GM19193 (cell line): ENCODE data around the gene EXOC1L.

Experiments
- POLR2A ChIP-seq: IDR thresholded peaks from 4 replicates; pipeline ENCODE4 v1.6.1; 2011; ENCODE audit not compliant: insufficient read depth, insufficient read length; ENCODE audit errors: extremely low read depth

The EXOC1L gene

DNA sequence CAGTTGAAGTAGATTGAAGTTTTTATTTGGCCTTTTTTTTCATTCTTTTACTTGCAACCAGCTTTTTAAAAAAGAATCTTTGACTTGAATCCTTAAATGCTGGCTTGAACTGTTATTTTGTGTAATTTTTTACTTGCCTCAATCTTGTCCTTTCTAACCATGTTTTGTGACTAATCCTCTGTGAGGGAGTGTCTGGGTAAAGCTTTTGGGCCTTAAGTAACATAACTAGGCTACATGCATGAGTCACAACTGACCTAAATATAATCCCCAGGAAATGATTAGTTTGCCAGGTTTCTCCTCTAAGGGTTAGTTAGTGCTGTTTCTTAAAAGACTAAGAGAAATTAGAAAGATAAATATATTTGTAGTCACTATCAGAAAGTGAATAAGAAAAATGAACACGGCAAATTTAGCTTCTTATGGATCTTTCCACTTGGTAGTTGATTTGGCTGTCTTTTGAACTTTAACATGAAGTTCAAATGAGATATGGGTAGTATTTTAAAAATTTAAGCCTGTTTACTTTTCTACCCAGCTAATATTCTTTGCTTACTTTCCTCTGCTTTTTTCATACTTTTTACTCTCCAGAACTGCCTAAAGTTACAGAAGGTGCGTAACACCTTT lies 46.8 kb downstream of the EXOC1L start:
- no peak for TF ChIP-seq POLR2A

DNA sequence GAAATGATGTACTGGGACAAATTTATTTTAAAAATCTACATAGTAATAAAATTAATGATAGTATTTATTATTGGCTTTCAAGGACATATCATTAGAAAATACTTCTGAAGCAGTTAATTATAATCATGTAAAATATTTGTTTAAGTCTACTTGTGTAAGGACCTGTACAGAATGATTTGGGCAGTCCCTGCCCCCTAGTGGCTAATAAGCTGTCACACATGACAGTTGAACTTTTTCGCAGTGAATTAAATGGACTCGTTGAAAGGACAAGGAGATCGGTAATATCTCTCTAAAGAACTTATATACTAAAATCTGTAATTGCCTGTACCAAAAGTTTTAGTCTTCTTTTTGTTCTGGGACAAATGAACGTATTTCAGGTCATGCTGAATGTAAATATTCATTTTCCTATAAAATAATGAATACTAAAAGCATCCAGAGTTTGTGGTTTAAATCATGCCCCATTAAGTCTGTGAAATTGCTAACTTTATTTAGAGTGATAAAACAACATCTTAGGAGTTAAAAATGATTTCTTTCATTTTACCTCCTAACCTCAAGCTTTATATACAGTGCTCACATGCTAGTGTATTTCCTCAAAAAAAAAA lies 47.5 kb downstream of the EXOC1L start:
- TF ChIP-seq POLR2A: no peak

DNA sequence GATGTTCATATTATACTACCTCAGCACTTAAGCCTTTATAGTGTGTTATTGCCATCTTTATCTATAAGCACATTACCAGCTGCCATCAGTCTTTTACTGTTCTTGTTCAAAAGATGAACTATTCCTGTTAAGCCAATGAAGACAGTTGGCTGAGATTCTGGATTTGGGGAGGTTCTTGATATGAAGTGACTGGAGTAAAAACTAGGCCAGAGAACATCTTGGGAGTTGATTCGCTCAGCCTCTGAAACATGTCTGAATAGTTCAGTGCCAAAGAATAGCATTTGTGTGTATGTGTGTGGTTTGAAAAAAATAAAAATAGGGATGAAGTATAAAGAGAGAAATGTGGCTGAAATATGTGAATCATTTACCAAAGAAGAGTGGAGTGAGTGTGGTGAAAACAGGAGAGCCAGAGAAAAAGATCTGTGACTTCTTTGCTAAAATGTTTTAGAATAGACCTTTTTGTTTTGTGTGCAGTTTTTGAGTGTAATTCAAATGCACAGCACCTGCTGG lies 49.0 kb downstream of the EXOC1L start:
- TF ChIP-seq POLR2A: no peak

DNA sequence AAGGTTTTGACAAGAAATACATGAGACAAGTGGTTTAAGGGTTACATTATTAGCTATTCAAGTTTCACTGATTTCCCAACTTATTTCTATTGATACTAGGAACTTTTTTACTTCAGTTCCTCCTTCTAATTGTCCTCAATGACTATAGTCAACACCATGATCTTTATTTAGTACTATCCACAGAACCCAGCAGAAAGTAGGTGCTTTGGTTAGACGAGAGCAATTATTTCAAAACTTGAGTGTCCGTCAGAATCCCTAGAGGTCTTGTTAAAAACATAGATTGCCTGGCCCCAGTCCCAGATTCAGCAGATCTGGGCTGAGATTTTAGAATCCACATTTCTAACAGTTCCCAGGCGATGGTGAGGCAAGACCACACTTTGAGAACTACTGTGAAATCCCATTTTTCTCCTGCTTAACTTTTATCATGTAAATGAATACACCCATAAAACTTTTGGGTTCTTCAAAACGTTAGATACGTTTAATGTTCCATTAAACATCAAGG lies 51.8 kb downstream of the EXOC1L start:
- TF ChIP-seq POLR2A: no peak

DNA sequence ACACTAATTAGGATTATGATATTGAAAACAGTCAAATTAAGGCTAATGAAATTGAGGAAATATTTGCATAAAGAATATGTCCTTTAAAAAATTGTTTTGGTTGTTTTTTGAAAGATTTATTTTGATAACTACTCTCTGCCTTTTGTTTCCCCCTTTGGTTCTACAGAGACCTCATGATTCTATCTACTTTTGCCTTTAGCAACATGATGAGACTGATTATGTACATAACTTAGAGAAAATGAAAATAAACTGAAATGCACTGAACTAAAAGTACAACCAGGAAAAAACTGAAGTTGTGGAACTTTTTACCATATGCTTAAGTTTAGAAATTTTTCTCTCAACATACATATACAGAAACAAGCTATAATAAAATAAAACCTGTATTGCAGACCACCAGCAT lies 55.2 kb downstream of the EXOC1L start:
- TF ChIP-seq POLR2A: no peak

DNA sequence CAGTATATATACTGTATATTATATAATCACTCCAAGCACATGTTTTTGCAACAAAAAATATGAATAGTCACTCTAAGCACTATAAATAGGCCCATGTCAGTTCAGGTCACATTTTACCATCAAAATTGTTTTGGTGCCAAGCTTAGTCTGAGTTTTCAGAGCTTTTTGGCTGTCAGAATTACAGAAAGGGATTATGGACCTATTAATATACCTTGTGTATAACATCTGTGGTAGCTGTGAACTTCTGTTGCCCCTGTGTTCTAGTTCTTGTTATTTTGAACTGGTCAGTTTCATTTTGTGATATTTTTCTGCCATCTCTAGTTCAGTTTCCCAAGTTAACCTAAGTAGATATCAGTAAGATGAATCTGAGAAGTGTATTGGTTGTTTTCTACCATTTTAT lies 56.8 kb downstream of the EXOC1L start:
- TF ChIP-seq POLR2A: no peak

DNA sequence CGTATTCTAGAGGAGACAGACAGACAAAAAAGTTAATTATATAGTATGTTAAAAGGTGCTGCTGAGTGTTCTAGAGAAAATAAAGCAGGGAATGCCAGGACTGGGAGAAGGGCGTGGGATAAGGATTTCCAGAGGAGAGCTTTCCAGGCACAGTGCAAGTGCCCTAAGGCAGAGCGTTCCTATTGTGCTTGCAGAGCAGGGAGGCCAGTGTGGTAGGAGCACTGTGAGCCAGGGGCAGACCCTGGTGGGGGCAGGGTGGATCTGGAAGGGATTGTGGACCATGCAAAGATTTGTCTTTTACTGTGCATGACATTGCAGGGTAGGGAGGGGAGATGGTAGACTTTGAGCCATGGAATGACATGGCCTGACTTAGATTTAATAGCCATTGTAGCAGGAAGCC lies 59.6 kb downstream of the EXOC1L start:
- no peak for TF ChIP-seq POLR2A

DNA sequence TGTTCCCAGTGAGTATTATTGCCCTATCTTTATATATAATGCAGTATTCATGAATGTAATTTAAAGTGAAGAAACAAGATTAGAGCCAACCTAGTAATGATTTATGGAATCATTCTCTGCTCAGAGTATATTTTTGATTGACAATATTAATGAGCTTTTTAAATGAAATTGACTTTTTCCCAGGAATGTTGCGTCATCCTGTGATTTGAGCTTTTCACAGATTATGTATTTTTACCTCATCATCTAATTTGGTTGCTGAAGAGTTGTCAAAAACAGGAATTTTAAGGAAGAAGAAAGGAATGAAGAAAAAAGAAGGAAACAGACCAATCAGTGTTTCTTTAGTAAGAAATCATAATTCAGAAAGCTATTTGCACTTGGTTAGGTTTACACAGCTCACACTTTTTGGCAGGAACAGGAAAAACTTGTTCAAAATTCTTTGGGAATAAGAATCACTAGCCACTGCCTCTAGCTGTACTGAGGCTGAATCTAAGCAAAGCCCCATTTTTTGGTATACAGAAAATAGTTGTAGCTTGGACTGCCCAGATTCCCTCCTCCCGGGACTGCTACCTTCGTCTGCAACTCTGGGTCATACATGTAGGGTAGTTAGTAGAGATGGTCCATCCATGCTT lies 61.2 kb downstream of the EXOC1L start:
- no peak for TF ChIP-seq POLR2A

DNA sequence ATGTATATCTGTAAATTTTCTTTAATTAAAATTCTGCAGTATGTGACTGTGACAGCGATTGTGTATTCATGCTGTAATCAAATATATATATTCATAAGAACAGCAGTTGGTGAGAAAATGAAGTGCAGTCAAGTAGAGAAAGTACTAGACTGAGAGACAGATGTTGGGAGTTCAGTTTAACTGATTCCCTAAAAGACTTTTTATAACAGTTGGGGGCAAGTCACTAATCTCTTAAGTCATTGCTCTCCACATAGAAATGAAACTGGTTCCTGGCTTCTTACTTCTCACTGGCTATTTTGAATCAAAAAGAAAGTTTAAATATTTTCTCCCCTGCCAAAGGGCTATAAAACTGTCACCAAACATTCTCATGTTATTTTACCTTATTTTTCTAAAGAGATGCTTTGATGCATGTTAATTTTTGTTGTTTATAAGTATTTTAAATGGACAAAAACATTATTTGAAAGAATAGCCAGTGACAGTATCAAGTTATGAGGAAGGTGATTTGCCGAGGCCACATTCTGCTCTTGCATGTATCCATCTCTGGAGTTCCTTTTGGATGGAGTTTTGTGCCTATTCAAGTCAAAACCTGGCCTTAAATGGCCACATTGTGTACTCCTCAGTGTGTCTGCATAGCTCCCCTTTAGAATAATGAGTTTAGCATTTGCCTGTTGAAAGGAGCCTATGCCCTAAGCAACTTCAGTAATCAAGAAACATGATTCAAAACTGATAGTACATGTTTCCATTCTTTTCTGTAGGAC lies 64.7 kb downstream of the EXOC1L start:
- TF ChIP-seq POLR2A: no peak

DNA sequence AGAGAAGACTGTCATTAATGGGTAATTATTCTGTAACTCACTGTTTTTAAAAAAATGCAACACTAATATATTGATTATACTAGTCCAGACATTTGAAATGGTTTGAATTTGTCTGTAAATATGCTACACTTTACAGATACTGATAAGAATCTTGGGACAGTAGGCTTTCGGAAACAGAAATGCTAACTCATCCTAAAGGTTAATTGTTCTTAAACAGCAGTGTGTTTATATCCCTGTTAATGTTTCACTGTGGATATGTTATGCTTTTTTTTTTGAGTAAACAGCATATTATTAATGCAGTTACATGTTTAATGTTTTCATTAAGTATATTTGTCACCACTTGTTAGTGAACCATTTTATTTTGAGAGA lies 65.2 kb downstream of the EXOC1L start:
- TF ChIP-seq POLR2A: no peak
